SK-N-SH treated with all-trans-retinoic acid at 6 μM for 48 hours (cell line): ENCODE data around the gene CGB3.

Experiments
- ARNTL ChIP-seq: fragments of 450-650 bp; formaldehyde crosslinking; IDR thresholded peaks from 2 replicates; pipeline ENCODE4 v1.5.0; 2020; ENCODE audit warnings: low read depth, mild to moderate bottlenecking, moderate library complexity, borderline replicate concordance
- CSDC2 ChIP-seq: fragments of 250-450 bp; sonication (Bioruptor Pico); IDR thresholded peaks from 2 replicates; pipeline ENCODE4 v1.5.0; 2020; ENCODE audit warnings: mild to moderate bottlenecking, moderate library complexity
- ESRRG ChIP-seq: fragments of 250-450 bp; sonication (Bioruptor Pico); IDR thresholded peaks from 2 replicates; pipeline ENCODE4 v1.6.1; 2021; ENCODE audit warnings: mild to moderate bottlenecking
- PPARA ChIP-seq: fragments of 250-450 bp; sonication (Bioruptor Pico); IDR thresholded peaks from 2 replicates; pipeline ENCODE4 v1.5.0; 2020; ENCODE audit warnings: mild to moderate bottlenecking, borderline replicate concordance
- ZNF565 ChIP-seq: fragments of 450-650 bp; formaldehyde crosslinking; conservative IDR thresholded peaks from 2 replicates; pipeline ENCODE4 v1.5.0; 2020; ENCODE audit warnings: low read depth, mild to moderate bottlenecking, moderate library complexity
- TF ChIP-seq, protein P1 (sequence below): fragments of 250-450 bp; sonication (Bioruptor Pico); IDR thresholded peaks from 2 replicates; pipeline ENCODE4 v1.8.0; 2021; ENCODE audit warnings: low read depth, mild to moderate bottlenecking, moderate library complexity, borderline replicate concordance

DNA sequence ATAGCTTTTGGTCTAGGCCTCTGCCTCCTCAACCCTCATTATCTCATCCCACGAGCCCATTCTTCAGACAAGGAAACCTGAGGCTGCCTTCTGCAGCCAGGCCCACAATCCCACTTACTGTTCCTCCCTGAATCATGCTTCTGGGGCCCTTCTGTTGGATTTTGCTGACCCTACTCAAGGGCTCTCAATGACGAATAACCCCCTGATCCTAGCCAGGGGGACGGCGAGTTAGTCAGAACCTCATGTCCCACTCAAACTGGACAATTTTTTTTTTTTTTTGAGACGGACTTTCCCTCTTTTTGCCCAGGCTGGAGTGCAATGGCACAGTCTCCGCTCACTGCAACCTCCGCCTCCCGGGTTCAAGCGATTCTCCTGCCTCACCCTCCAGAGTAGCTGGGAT lies 2.0 kb downstream of the CGB3 start:
- no peak for TF ChIP-seq ARNTL (CRISPR knock-in tag)
- TF ChIP-seq CSDC2, result no peak
- TF ChIP-seq PPARA (CRISPR knock-in tag), result no peak
- TF ChIP-seq, protein P1, sequence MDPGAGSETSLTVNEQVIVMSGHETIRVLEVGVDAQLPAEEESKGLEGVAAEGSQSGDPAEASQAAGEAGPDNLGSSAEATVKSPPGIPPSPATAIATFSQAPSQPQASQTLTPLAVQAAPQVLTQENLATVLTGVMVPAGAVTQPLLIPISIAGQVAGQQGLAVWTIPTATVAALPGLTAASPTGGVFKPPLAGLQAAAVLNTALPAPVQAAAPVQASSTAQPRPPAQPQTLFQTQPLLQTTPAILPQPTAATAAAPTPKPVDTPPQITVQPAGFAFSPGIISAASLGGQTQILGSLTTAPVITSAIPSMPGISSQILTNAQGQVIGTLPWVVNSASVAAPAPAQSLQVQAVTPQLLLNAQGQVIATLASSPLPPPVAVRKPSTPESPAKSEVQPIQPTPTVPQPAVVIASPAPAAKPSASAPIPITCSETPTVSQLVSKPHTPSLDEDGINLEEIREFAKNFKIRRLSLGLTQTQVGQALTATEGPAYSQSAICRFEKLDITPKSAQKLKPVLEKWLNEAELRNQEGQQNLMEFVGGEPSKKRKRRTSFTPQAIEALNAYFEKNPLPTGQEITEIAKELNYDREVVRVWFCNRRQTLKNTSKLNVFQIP (CRISPR knock-in tag), result no peak
- TF ChIP-seq ESRRG, result no peak
- TF ChIP-seq ZNF565 (CRISPR knock-in tag), result no peak
